Measurements from ENCODE around the gene MRTFB. TPM values are rescaled to one million over a fixed set of nuclear protein-coding genes. Genes with fewer than 3 reads are reported as not detected.

MRTFB gene
- total and polyA plus RNA-seq, 5 experiments from 2014 or later, result 2.5 to 23.3 (median 6.4) TPM

- Mint-ChIP-seq H3K4me3 (peak overlapping the region in 2 of 10 donors; percentile 49 to 57), H3K36me3 (peaks cover 3 to 12% (median 7%) of the 10 kb centered on the region in 3 donors), H3K27ac (peak overlapping the region in 7 of 10 donors; percentile 8 to 93 (median 73)), H3K9me3 (no peaks in the 10 kb centered on the region), H3K4me1 (peaks cover 16 to 59% (median 45%) of the 10 kb centered on the region in 4 donors), H3K27me3 (no peaks in the 10 kb centered on the region)
- ATAC-seq, result peak in 1 of 2 donors; percentile 56
- POLR2A ChIA-PET, result no interaction called here
- DNase-seq, result peak in 3 of 10 donors; percentile 12 to 40 (median 15)
Observed at GRCh38 chr16:14194721-14195120, 123.6 kb downstream of the MRTFB start.

GRCh38 chr16:14196011-14196410 lies 124.9 kb downstream of the MRTFB start:
- POLR2A ChIA-PET, result interaction anchor here (0.7 kb wide), 1 partner anchor 11 kb away, joined by 4 read pairs; no protein-coding TSS in a partner anchor
- Mint-ChIP-seq H3K36me3 (peaks cover 5 to 12% (median 7%) of the 10 kb centered on the region in 3 donors), H3K27me3 (no peaks in the 10 kb centered on the region), H3K27ac (peak overlapping the region; percentile 17 to 93 (median 68)), H3K4me3 (peak overlapping the region in 1 of 10 donors; percentile 39), H3K9me3 (no peaks in the 10 kb centered on the region), H3K4me1 (peaks cover 15 to 51% (median 40%) of the 10 kb centered on the region in 4 donors)
- ATAC-seq (no peak), DNase-seq (peak in 1 of 10 donors; percentile 16)

DNA sequence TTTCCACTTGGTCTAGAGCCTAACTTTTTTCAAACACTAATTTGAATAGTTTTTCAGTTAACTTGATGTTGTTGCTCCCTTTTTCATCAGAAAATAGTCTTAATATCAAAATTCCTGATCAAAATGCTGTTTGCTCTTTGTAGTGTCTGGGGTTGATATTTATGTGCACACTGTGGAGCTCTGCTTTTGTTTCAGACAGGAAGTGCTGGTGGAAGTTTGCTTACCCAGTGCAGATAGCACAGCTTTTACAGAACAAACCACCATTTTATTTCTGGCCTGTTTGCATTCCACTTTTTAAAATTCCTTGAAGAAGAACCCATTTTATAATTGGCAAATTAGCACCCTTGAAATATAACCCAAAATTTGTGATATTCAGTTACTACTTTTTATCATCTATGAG lies 125.4 kb downstream of the MRTFB start:
- POLR2A ChIA-PET, result interaction anchor here (0.7 kb wide), 1 partner anchor 11 kb away, joined by 4 read pairs; no protein-coding TSS in a partner anchor
- H3K9me3 Mint-ChIP-seq, result no peaks in the 10 kb centered on the region
- ATAC-seq (peak; percentile 66 to 78), DNase-seq (peak in 3 of 10 donors; percentile 8 to 39 (median 27))
- H3K4me1 Mint-ChIP-seq, result peaks cover 15 to 51% (median 40%) of the 10 kb centered on the region in 4 donors
- H3K27me3 Mint-ChIP-seq, result no peaks in the 10 kb centered on the region
- peaks cover 5 to 12% (median 7%) of the 10 kb centered on the region in 3 donors for H3K36me3 Mint-ChIP-seq
- H3K4me3 Mint-ChIP-seq, result peak overlapping the region in 5 of 10 donors; percentile 15 to 56 (median 39)
- H3K27ac Mint-ChIP-seq, result peak overlapping the region; percentile 17 to 86 (median 59)

- Mint-ChIP-seq H3K9me3 (no peaks in the 10 kb centered on the region), H3K27me3 (no peaks in the 10 kb centered on the region), H3K4me3 (no peak overlapping the region), H3K27ac (peak overlapping the region in 2 of 10 donors; percentile 4 to 34), H3K4me1 (peaks cover 15 to 55% (median 35%) of the 10 kb centered on the region in 4 donors), H3K36me3 (peaks cover 5 to 12% (median 7%) of the 10 kb centered on the region in 3 donors)
- POLR2A ChIA-PET, result interaction anchor here (0.6 kb wide), 1 partner anchor 199 kb away, joined by 3 read pairs; no protein-coding TSS in a partner anchor
- ATAC-seq (no peak), DNase-seq (no peak)
Observed at GRCh38 chr16:14198012-14198411, 126.9 kb downstream of the MRTFB start.

- POLR2A ChIA-PET, result interaction anchor here (0.6 kb wide), 1 partner anchor 199 kb away, joined by 3 read pairs; no protein-coding TSS in a partner anchor
Observed at GRCh38 chr16:14198572-14198971, 127.5 kb downstream of the MRTFB start.

DNA sequence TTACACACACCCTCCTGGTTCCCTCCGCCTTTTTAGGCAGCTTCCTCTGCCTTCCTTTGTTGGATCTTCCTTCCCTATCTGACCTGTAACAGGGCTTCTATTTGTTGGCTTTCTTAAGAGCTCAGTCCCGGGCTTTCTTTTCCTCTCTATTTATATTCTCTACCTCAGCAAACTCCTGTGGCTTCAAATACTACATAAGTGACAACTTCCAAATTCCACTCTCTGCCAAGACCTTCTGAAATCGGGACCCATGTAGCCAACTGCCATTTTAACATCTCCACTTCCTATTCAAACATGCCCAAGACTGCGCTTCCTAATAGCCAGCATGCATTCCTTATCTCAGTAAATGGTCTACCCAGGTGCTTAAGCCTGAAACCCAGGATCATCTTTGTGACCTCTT lies 128.1 kb downstream of the MRTFB start:
- Mint-ChIP-seq H3K36me3 (peaks cover 5 to 12% (median 7%) of the 10 kb centered on the region in 3 donors), H3K27me3 (no peaks in the 10 kb centered on the region), H3K4me3 (no peak overlapping the region), H3K27ac (peak overlapping the region in 1 of 10 donors; percentile 55), H3K9me3 (no peaks in the 10 kb centered on the region), H3K4me1 (peaks cover 9 to 46% (median 23%) of the 10 kb centered on the region in 4 donors)
- POLR2A ChIA-PET, result no interaction called here
- ATAC-seq (no peak), DNase-seq (no peak)

More at GRCh38 chr16:14198572-14198971, 127.5 kb downstream of the MRTFB start:
- peaks cover 10 to 52% (median 29%) of the 10 kb centered on the region in 4 donors for H3K4me1 Mint-ChIP-seq
- peaks cover 5 to 12% (median 7%) of the 10 kb centered on the region in 3 donors for H3K36me3 Mint-ChIP-seq
- H3K9me3 Mint-ChIP-seq, result no peaks in the 10 kb centered on the region
- ATAC-seq (no peak), DNase-seq (no peak)
- H3K27me3 Mint-ChIP-seq, result no peaks in the 10 kb centered on the region
- H3K27ac Mint-ChIP-seq, result peak overlapping the region in 1 of 10 donors; percentile 55
- no peak overlapping the region for H3K4me3 Mint-ChIP-seq

GRCh38 chr16:14199624-14200023 lies 128.5 kb downstream of the MRTFB start:
- Mint-ChIP-seq H3K4me1 (peaks cover 9 to 44% (median 23%) of the 10 kb centered on the region in 4 donors), H3K36me3 (peaks cover 5 to 12% (median 7%) of the 10 kb centered on the region in 3 donors), H3K4me3 (no peak overlapping the region), H3K27ac (no peak overlapping the region), H3K27me3 (no peaks in the 10 kb centered on the region), H3K9me3 (no peaks in the 10 kb centered on the region)
- POLR2A ChIA-PET, result no interaction called here
- ATAC-seq (no peak), DNase-seq (no peak)

DNA sequence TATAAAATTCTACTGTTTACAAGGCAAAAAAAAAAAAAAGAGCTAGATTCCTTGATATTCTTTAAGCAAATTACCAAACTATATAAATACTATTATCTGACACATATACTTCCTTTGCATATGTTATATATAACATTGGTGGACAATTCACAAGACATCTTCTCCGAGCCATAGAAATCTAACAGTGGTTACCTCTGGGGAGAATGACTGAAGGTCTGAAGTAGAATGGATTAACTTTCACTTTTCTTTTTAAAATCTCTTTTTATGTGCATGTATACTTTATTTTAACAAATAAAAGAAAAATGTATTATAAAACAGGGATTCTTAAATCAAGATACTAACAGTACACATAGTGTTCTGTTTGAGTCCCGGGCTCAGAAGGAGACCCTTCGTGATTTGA lies 131.0 kb downstream of the MRTFB start:
- H3K4me3 Mint-ChIP-seq, result no peak overlapping the region
- peaks cover 4 to 23% (median 8%) of the 10 kb centered on the region in 4 donors for H3K4me1 Mint-ChIP-seq
- H3K27ac Mint-ChIP-seq, result no peak overlapping the region
- POLR2A ChIA-PET, result interaction anchor here (0.6 kb wide), 1 partner anchor 1743 kb away, joined by 3 read pairs; no protein-coding TSS in a partner anchor
- no peaks in the 10 kb centered on the region for H3K27me3 Mint-ChIP-seq
- H3K9me3 Mint-ChIP-seq, result no peaks in the 10 kb centered on the region
- DNase-seq, result no peak
- H3K36me3 Mint-ChIP-seq, result peaks cover 5 to 12% (median 9%) of the 10 kb centered on the region in 3 donors
- no peak for ATAC-seq

- Mint-ChIP-seq H3K4me3 (peak overlapping the region in 1 of 10 donors; percentile 19), H3K4me1 (peaks cover 3 to 18% (median 6%) of the 10 kb centered on the region in 4 donors), H3K27me3 (no peaks in the 10 kb centered on the region), H3K27ac (peak overlapping the region in 1 of 10 donors; percentile 3), H3K36me3 (peaks cover 5 to 12% (median 9%) of the 10 kb centered on the region in 3 donors), H3K9me3 (no peaks in the 10 kb centered on the region)
- DNase-seq (no peak), ATAC-seq (no peak)
- POLR2A ChIA-PET, result no interaction called here
Observed at GRCh38 chr16:14202697-14203096, 131.6 kb downstream of the MRTFB start.

GRCh38 chr16:14203166-14203565 lies 132.0 kb downstream of the MRTFB start:
- POLR2A ChIA-PET, result no interaction called here
- ATAC-seq (no peak), DNase-seq (no peak)
- no peaks in the 10 kb centered on the region for H3K27me3 Mint-ChIP-seq
- H3K36me3 Mint-ChIP-seq, result peaks cover 5 to 12% (median 9%) of the 10 kb centered on the region in 3 donors
- no peaks in the 10 kb centered on the region for H3K9me3 Mint-ChIP-seq
- H3K4me1 Mint-ChIP-seq, result peaks cover 3 to 18% (median 6%) of the 10 kb centered on the region in 4 donors
- no peak overlapping the region for H3K4me3 Mint-ChIP-seq
- H3K27ac Mint-ChIP-seq, result peak overlapping the region in 2 of 10 donors; percentile 17 to 63

DNA sequence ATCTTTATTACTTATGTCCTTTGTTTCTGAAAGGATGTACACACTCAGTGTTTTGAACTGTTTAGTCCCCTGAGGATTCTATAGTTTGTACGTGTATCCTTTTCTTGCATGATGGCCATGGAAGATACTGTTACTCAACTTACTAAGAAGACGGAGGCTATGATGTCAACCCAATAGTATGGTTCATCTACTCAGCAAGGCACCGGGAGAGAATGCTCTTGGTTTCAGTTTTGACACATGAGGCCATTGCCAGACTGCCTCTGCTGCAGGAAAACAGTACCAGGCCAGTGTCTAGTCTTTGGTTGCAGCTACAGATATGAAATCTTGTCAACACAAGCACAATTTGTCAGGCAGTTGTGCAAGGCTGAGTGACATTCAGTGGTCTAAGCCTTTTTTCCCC lies 134.5 kb downstream of the MRTFB start:
- ATAC-seq, result no peak
- POLR2A ChIA-PET, result no interaction called here
- Mint-ChIP-seq H3K4me1 (peaks cover 0 to 12% (median under 1%) of the 10 kb centered on the region in 4 donors), H3K9me3 (no peaks in the 10 kb centered on the region), H3K36me3 (peaks cover 0 to 6% (median 3%) of the 10 kb centered on the region in 3 donors), H3K4me3 (no peak overlapping the region), H3K27ac (no peak overlapping the region), H3K27me3 (no peaks in the 10 kb centered on the region)
- DNase-seq, result no peak

DNA sequence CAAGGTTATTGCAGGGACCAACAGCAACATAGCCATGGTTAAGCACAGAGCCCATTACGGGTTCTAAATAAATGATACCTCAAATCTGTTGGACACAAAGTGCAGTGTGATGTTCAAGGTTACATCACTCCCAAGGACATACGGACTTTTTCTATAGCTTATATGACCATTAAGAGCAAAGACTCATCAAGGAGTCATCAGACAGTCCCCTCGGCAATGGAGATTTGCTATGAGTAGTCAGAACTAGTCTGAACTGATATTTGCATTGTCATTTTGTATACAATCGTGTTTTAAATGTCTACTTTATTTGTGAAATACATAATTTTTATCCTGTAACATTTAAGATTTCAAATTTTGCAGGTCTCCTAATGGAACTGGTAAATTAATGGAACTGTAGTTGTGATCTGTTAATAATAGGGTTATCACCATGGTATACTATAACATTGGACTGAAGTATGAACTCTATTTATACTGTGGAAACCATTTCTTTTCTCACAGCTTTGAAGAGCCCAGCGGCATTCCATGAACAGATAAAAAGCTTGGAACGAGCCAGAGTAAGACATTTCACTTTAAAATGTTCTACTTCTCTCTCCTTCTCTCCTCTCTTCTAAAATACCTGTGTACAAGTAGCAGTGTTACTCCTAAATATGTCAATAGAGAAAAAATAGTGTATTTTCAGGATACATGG lies 140.9 kb downstream of the MRTFB start:
- Mint-ChIP-seq H3K4me3 (no peak overlapping the region), H3K27ac (no peak overlapping the region), H3K4me1 (no peaks in the 10 kb centered on the region), H3K9me3 (no peaks in the 10 kb centered on the region), H3K27me3 (no peaks in the 10 kb centered on the region), H3K36me3 (peaks cover 6 to 45% (median 36%) of the 10 kb centered on the region in 3 donors)
- DNase-seq (no peak), ATAC-seq (no peak)
- POLR2A ChIA-PET, result no interaction called here

DNA sequence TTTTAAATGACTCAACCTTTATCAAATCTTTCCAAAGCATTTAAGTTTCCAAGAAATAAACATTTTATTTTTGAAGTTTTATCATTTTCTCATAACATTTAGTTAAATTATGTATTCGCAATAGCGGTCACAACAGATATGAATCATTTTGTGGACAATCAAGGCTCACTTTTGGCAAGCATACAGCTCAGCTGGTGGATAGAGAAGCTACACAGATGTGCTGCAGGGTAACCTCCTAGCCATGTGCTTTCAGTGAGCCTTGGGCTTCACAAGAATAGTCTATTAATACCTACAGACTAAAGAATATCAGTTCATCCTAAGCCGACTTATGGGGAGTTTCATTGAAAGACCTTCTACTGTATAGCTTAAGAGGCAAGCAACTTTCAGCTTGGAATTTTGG lies 144.8 kb downstream of the MRTFB start:
- DNase-seq (no peak), ATAC-seq (no peak)
- POLR2A ChIA-PET, result no interaction called here
- Mint-ChIP-seq H3K9me3 (no peaks in the 10 kb centered on the region), H3K27me3 (no peaks in the 10 kb centered on the region), H3K36me3 (peaks cover 7 to 71% (median 60%) of the 10 kb centered on the region in 3 donors), H3K4me3 (no peak overlapping the region), H3K4me1 (no peaks in the 10 kb centered on the region), H3K27ac (no peak overlapping the region)

All from naive thymus-derived CD8-positive, alpha-beta T cell (primary cell).